ENCODE measurements around the gene BTN1A1. TPM values are rescaled to one million over a fixed set of nuclear protein-coding genes. Genes with fewer than 3 reads are reported as not detected.

Gene BTN1A1
- total and polyA plus RNA-seq, 9 of the 15 experiments (the other 6 are each of a cell fraction or from before 2014, with no cell fraction given): 0.01 to 0.15 (median 0.06) TPM; not detected in 4

DNA sequence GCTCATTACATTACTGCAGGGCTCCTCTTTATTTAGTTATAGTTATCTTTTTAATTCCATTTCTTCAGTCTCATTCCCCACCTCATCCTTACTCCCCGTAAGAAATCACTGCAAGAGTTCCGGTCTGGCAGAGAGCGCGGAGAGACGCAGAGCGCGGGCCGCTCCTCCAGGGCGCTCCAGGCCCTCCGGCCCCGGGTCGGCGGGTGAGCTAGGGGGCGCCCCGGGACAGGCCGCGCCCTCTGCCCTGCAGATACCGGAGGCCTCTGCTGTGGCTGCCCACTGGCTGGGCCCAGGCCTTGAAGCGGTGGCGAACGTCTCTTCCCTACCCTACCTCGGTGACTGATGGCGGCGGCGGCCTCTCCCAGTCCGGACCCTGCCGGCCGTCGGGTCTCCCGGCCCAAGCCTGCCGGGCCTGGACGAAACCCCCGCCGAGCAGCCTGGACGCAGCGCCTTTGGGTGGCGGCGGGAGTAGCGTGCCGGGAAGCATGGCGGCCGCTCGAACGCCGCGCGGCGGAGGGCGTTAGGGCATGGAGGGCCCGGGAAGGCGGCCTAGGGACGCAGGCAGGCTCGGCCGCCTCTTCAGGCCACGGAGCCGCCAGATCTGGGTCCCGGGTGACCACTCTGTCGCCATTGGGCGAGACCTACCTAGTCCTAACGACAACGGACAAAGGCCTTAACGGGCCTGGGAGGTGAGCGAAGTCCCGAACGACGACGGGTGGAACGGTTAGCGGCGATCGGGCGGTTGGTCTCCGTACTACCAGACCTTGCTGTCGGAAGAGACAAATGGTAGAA, 21.7 kb downstream of the BTN1A1 start (continued):
- TF ChIP-seq HEY1 (CRISPR knock-in tag; IDR thresholded peaks at IDR 0.05; ENCODE audit: borderline replicate concordance) (no peak), FOXP1 (CRISPR knock-in tag; IDR thresholded peaks at IDR 0.05) (peak; percentile 95), ZNF232 (CRISPR knock-in tag; IDR thresholded peaks at IDR 0.05) (peak; percentile 93), MEIS2 (IDR thresholded peaks at IDR 0.05; ENCODE audit: partially characterized antibody) (no peak), ZNF212 (CRISPR knock-in tag; IDR thresholded peaks at IDR 0.05) (peak; percentile 10; the same call in 1 of the 2 replicates), IRF2 (CRISPR knock-in tag; IDR thresholded peaks at IDR 0.05) (no peak), EZH2 (IDR thresholded peaks at IDR 0.05; ENCODE audit: borderline replicate concordance, low read depth, low read length) (no peak), NR2C2 (CRISPR knock-in tag; IDR thresholded peaks at IDR 0.05) (no peak), NR2C2 (tag; IDR thresholded peaks at IDR 0.05) (peak; percentile 95), SRSF9 (IDR thresholded peaks at IDR 0.05; ENCODE audit: borderline replicate concordance, low read depth, low read length) (no peak), ZNF561 (CRISPR knock-in tag; conservative IDR thresholded peaks at IDR 0.05) (no peak), KLF1 (tag; IDR thresholded peaks at IDR 0.05) (peak; percentile 82), SETDB1 (IDR thresholded peaks at IDR 0.05; ENCODE audit: low read length) (peak; percentile 39), SRSF7 (optimal IDR thresholded peaks at IDR 0.05; ENCODE audit: low read depth, low read length) (no peak), NONO (IDR thresholded peaks at IDR 0.05; ENCODE audit: low read depth in 2 of 2, low read length in 1 of 2) (peak; percentile 67 to 72; a peak in 3 of 4 replicates), ZFP1 (CRISPR knock-in tag; IDR thresholded peaks at IDR 0.05) (no peak), CBFA2T3 (IDR thresholded peaks at IDR 0.05) (peak; percentile 17; the same call in 1 of the 2 replicates), DPF2 (IDR thresholded peaks at IDR 0.05) (peak; percentile 68), ZNF23 (CRISPR knock-in tag; IDR thresholded peaks at IDR 0.05) (no peak), POLR2A (conservative IDR thresholded peaks at IDR 0.05) (peak; percentile 88), ARID1B (IDR thresholded peaks at IDR 0.05) (no peak), NCOR1 (IDR thresholded peaks at IDR 0.05) (no peak), NEUROD1 (IDR thresholded peaks at IDR 0.05; ENCODE audit: borderline replicate concordance, low read depth, low read length, partially characterized antibody) (no peak), RFX5 (IDR thresholded peaks at IDR 0.05; ENCODE audit: low read depth, low read length) (no peak), CBX5 (IDR thresholded peaks at IDR 0.05; ENCODE audit: borderline replicate concordance, low read depth) (no peak)
- TF ChIP-seq, protein P1, sequence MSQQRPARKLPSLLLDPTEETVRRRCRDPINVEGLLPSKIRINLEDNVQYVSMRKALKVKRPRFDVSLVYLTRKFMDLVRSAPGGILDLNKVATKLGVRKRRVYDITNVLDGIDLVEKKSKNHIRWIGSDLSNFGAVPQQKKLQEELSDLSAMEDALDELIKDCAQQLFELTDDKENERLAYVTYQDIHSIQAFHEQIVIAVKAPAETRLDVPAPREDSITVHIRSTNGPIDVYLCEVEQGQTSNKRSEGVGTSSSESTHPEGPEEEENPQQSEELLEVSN (IDR thresholded peaks at IDR 0.05; ENCODE audit: borderline replicate concordance in 1 of 2, extremely low read depth in 1 of 2, insufficient read depth in 1 of 2, insufficient read length in 1 of 2, low read depth in 1 of 2, low read length in 1 of 2, poor library complexity in 1 of 2, severe bottlenecking in 1 of 2): peak; percentile 87 to 89
- TF ChIP-seq, protein P2, sequence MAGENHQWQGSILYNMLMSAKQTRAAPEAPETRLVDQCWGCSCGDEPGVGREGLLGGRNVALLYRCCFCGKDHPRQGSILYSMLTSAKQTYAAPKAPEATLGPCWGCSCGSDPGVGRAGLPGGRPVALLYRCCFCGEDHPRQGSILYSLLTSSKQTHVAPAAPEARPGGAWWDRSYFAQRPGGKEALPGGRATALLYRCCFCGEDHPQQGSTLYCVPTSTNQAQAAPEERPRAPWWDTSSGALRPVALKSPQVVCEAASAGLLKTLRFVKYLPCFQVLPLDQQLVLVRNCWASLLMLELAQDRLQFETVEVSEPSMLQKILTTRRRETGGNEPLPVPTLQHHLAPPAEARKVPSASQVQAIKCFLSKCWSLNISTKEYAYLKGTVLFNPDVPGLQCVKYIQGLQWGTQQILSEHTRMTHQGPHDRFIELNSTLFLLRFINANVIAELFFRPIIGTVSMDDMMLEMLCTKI (IDR thresholded peaks at IDR 0.05; ENCODE audit: partially characterized antibody): no peak
